Measurements from ENCODE around the gene SUSD5.

DNA sequence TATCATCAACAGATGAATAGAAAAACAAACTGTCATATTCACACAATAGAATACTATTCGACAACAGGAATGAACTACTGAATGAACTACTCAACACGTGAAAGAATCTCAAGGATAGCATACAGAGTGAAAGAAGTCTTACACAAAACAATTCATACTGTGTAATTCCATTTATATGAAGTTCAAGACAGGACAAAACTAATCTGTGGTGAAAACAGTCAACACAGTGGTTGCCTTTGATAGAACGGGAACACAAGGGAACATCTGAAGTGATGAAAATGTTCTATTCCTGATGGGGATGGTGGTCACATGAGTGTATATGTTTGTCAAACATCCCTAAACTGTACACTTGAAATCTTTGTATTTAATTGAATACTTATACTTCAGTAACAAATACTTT is 2.6 kb upstream of the SUSD5 start:
- TF ChIP-seq, protein P1, sequence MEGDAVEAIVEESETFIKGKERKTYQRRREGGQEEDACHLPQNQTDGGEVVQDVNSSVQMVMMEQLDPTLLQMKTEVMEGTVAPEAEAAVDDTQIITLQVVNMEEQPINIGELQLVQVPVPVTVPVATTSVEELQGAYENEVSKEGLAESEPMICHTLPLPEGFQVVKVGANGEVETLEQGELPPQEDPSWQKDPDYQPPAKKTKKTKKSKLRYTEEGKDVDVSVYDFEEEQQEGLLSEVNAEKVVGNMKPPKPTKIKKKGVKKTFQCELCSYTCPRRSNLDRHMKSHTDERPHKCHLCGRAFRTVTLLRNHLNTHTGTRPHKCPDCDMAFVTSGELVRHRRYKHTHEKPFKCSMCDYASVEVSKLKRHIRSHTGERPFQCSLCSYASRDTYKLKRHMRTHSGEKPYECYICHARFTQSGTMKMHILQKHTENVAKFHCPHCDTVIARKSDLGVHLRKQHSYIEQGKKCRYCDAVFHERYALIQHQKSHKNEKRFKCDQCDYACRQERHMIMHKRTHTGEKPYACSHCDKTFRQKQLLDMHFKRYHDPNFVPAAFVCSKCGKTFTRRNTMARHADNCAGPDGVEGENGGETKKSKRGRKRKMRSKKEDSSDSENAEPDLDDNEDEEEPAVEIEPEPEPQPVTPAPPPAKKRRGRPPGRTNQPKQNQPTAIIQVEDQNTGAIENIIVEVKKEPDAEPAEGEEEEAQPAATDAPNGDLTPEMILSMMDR (IDR thresholded peaks at IDR 0.05), result no peak
- no peak for TF ChIP-seq ZNF317 (CRISPR knock-in tag; IDR thresholded peaks at IDR 0.05; ENCODE audit: borderline replicate concordance, low read depth)
- TF ChIP-seq RELA (CRISPR knock-in tag; IDR thresholded peaks at IDR 0.05; ENCODE audit: borderline replicate concordance), result no peak
- no peak for TF ChIP-seq CREB1 (CRISPR knock-in tag; IDR thresholded peaks at IDR 0.05)
- TF ChIP-seq SMAD3 (CRISPR knock-in tag; IDR thresholded peaks at IDR 0.05; ENCODE audit: borderline replicate concordance), result no peak
- TF ChIP-seq, protein P2, sequence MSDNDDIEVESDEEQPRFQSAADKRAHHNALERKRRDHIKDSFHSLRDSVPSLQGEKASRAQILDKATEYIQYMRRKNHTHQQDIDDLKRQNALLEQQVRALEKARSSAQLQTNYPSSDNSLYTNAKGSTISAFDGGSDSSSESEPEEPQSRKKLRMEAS (CRISPR knock-in tag; IDR thresholded peaks at IDR 0.05), result no peak
- no peak for TF ChIP-seq FOXP1 (CRISPR knock-in tag; IDR thresholded peaks at IDR 0.05; ENCODE audit: borderline replicate concordance)
- TF ChIP-seq, protein P3, sequence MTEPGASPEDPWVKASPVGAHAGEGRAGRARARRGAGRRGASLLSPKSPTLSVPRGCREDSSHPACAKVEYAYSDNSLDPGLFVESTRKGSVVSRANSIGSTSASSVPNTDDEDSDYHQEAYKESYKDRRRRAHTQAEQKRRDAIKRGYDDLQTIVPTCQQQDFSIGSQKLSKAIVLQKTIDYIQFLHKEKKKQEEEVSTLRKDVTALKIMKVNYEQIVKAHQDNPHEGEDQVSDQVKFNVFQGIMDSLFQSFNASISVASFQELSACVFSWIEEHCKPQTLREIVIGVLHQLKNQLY (CRISPR knock-in tag; IDR thresholded peaks at IDR 0.05), result no peak
- no peak for TF ChIP-seq IRF2 (CRISPR knock-in tag; IDR thresholded peaks at IDR 0.05; ENCODE audit: borderline replicate concordance, low read depth)
- TF ChIP-seq, protein P4, sequence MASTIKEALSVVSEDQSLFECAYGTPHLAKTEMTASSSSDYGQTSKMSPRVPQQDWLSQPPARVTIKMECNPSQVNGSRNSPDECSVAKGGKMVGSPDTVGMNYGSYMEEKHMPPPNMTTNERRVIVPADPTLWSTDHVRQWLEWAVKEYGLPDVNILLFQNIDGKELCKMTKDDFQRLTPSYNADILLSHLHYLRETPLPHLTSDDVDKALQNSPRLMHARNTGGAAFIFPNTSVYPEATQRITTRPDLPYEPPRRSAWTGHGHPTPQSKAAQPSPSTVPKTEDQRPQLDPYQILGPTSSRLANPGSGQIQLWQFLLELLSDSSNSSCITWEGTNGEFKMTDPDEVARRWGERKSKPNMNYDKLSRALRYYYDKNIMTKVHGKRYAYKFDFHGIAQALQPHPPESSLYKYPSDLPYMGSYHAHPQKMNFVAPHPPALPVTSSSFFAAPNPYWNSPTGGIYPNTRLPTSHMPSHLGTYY (CRISPR knock-in tag; IDR thresholded peaks at IDR 0.05), result no peak
- TF ChIP-seq CREM (CRISPR knock-in tag; IDR thresholded peaks at IDR 0.05), result no peak
- TF ChIP-seq, protein P5, sequence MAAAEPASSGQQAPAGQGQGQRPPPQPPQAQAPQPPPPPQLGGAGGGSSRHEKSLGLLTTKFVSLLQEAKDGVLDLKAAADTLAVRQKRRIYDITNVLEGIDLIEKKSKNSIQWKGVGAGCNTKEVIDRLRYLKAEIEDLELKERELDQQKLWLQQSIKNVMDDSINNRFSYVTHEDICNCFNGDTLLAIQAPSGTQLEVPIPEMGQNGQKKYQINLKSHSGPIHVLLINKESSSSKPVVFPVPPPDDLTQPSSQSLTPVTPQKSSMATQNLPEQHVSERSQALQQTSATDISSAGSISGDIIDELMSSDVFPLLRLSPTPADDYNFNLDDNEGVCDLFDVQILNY (CRISPR knock-in tag; IDR thresholded peaks at IDR 0.05), result no peak
- TF ChIP-seq, protein P6, sequence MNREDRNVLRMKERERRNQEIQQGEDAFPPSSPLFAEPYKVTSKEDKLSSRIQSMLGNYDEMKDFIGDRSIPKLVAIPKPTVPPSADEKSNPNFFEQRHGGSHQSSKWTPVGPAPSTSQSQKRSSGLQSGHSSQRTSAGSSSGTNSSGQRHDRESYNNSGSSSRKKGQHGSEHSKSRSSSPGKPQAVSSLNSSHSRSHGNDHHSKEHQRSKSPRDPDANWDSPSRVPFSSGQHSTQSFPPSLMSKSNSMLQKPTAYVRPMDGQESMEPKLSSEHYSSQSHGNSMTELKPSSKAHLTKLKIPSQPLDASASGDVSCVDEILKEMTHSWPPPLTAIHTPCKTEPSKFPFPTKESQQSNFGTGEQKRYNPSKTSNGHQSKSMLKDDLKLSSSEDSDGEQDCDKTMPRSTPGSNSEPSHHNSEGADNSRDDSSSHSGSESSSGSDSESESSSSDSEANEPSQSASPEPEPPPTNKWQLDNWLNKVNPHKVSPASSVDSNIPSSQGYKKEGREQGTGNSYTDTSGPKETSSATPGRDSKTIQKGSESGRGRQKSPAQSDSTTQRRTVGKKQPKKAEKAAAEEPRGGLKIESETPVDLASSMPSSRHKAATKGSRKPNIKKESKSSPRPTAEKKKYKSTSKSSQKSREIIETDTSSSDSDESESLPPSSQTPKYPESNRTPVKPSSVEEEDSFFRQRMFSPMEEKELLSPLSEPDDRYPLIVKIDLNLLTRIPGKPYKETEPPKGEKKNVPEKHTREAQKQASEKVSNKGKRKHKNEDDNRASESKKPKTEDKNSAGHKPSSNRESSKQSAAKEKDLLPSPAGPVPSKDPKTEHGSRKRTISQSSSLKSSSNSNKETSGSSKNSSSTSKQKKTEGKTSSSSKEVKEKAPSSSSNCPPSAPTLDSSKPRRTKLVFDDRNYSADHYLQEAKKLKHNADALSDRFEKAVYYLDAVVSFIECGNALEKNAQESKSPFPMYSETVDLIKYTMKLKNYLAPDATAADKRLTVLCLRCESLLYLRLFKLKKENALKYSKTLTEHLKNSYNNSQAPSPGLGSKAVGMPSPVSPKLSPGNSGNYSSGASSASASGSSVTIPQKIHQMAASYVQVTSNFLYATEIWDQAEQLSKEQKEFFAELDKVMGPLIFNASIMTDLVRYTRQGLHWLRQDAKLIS (CRISPR knock-in tag; IDR thresholded peaks at IDR 0.05; ENCODE audit: borderline replicate concordance), result no peak
